ENCODE data around the gene MGAT3. TPM values are rescaled to one million over a fixed set of nuclear protein-coding genes. Genes with fewer than 3 reads are reported as not detected.
A peak's percentile ranks its signal among the peaks of the same experiment; 100 is the strongest.

MGAT3 gene
- total and polyA plus RNA-seq, 9 of the 15 experiments (the other 6 are each of a cell fraction or from before 2014, with no cell fraction given): 0.10 to 11.5 (median 4.6) TPM

DNA sequence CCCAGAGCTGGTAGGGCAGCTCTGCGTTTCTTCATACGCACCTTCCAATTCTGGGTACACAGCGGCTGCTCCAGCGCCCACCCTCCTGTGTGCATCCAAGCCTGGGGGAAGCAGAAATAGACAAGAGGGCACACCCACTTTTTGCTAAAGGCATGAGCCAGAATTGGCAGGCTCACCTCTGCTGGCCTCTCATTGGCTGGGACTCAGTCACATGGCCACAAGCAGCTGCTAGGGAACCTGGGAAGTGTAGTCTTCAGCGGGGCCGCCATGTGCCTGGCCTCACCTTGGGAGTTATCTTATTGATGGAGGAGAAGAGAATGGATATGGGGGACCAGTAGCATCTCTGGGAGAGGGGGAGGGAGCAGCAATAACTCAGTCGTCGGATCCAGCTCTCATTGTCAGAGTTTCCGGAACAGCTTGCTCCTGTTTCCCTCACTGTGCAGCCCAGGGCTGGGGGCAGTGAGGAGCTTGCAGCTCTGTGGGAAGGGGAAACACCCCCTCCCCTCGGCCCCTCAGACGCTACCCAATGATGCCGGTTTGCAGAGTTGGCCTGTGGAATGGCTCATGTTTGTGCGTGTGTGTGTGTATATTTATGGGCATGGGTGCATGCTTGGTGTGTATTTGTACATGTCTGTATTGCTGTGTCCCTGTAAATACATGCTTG is 33.5 kb downstream of the MGAT3 start (continued):
- peak; percentile 27; the same call in 1 of the 2 replicates for TF ChIP-seq MXI1 (IDR thresholded peaks at IDR 0.05; ENCODE audit: low read depth, low read length)
- no peak for TF ChIP-seq ZNF764 (CRISPR knock-in tag; IDR thresholded peaks at IDR 0.05; ENCODE audit: low read depth)
- no peak for TF ChIP-seq PHF8 (IDR thresholded peaks at IDR 0.05; ENCODE audit: borderline replicate concordance, low read length)
- TF ChIP-seq, protein P1, sequence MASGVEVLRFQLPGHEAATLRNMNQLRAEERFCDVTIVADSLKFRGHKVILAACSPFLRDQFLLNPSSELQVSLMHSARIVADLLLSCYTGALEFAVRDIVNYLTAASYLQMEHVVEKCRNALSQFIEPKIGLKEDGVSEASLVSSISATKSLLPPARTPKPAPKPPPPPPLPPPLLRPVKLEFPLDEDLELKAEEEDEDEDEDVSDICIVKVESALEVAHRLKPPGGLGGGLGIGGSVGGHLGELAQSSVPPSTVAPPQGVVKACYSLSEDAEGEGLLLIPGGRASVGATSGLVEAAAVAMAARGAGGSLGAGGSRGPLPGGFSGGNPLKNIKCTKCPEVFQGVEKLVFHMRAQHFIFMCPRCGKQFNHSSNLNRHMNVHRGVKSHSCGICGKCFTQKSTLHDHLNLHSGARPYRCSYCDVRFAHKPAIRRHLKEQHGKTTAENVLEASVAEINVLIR (CRISPR knock-in tag; IDR thresholded peaks at IDR 0.05): no peak
- no peak for TF ChIP-seq NUFIP1 (IDR thresholded peaks at IDR 0.05; ENCODE audit: partially characterized antibody)
- TF ChIP-seq, protein P2, sequence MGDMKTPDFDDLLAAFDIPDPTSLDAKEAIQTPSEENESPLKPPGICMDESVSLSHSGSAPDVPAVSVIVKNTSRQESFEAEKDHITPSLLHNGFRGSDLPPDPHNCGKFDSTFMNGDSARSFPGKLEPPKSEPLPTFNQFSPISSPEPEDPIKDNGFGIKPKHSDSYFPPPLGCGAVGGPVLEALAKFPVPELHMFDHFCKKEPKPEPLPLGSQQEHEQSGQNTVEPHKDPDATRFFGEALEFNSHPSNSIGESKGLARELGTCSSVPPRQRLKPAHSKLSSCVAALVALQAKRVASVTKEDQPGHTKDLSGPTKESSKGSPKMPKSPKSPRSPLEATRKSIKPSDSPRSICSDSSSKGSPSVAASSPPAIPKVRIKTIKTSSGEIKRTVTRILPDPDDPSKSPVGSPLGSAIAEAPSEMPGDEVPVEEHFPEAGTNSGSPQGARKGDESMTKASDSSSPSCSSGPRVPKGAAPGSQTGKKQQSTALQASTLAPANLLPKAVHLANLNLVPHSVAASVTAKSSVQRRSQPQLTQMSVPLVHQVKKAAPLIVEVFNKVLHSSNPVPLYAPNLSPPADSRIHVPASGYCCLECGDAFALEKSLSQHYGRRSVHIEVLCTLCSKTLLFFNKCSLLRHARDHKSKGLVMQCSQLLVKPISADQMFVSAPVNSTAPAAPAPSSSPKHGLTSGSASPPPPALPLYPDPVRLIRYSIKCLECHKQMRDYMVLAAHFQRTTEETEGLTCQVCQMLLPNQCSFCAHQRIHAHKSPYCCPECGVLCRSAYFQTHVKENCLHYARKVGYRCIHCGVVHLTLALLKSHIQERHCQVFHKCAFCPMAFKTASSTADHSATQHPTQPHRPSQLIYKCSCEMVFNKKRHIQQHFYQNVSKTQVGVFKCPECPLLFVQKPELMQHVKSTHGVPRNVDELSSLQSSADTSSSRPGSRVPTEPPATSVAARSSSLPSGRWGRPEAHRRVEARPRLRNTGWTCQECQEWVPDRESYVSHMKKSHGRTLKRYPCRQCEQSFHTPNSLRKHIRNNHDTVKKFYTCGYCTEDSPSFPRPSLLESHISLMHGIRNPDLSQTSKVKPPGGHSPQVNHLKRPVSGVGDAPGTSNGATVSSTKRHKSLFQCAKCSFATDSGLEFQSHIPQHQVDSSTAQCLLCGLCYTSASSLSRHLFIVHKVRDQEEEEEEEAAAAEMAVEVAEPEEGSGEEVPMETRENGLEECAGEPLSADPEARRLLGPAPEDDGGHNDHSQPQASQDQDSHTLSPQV (IDR thresholded peaks at IDR 0.05): no peak
- TF ChIP-seq TBP (optimal IDR thresholded peaks at IDR 0.05; ENCODE audit: low read depth, low read length): peak; percentile 44
- no peak for TF ChIP-seq DACH1 (IDR thresholded peaks at IDR 0.05; ENCODE audit: partially characterized antibody)
- TF ChIP-seq NCOA4 (IDR thresholded peaks at IDR 0.05; ENCODE audit: partially characterized antibody): no peak
- TF ChIP-seq MTA2 (IDR thresholded peaks at IDR 0.05; ENCODE audit: low read depth): no peak
- no peak for TF ChIP-seq ZC3H11A (IDR thresholded peaks at IDR 0.05; ENCODE audit: low read depth, low read length)
- TF ChIP-seq SIX5 (IDR thresholded peaks at IDR 0.05; ENCODE audit: borderline replicate concordance in 1 of 2, insufficient read depth in 1 of 2, low read depth in 1 of 2, low read length in 2 of 2): peak; percentile 80 to 86
- no peak for TF ChIP-seq CXXC5 (CRISPR knock-in tag; IDR thresholded peaks at IDR 0.05)
- TF ChIP-seq, protein P3, sequence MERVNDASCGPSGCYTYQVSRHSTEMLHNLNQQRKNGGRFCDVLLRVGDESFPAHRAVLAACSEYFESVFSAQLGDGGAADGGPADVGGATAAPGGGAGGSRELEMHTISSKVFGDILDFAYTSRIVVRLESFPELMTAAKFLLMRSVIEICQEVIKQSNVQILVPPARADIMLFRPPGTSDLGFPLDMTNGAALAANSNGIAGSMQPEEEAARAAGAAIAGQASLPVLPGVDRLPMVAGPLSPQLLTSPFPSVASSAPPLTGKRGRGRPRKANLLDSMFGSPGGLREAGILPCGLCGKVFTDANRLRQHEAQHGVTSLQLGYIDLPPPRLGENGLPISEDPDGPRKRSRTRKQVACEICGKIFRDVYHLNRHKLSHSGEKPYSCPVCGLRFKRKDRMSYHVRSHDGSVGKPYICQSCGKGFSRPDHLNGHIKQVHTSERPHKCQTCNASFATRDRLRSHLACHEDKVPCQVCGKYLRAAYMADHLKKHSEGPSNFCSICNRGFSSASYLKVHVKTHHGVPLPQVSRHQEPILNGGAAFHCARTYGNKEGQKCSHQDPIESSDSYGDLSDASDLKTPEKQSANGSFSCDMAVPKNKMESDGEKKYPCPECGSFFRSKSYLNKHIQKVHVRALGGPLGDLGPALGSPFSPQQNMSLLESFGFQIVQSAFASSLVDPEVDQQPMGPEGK (CRISPR knock-in tag; IDR thresholded peaks at IDR 0.05; ENCODE audit: borderline replicate concordance): no peak
